ENCODE data around the gene GOLT1B. TPM values are rescaled to one million over a fixed set of nuclear protein-coding genes. Genes with fewer than 3 reads are reported as not detected.

The GOLT1B gene
- total and polyA plus RNA-seq, 9 of the 15 experiments (the other 6 are each of a cell fraction or from before 2014, with no cell fraction given), result 9.4 to 66.1 (median 26.7) TPM

GRCh38 chr12:21518451-21518850, 16.9 kb downstream of the GOLT1B start (continued):
- TF ChIP-seq GMEB1 (CRISPR knock-in tag; IDR thresholded peaks at IDR 0.05) (no peak), MTA2 (IDR thresholded peaks at IDR 0.05; ENCODE audit: low read depth) (no peak), CBX5 (IDR thresholded peaks at IDR 0.05; ENCODE audit: borderline replicate concordance, low read depth) (no peak), HDAC1 (IDR thresholded peaks at IDR 0.05) (no peak), HDAC8 (tag; IDR thresholded peaks at IDR 0.05) (no peak), RUNX1 (IDR thresholded peaks at IDR 0.05; ENCODE audit: low read depth) (no peak)
- TF ChIP-seq, protein P1, sequence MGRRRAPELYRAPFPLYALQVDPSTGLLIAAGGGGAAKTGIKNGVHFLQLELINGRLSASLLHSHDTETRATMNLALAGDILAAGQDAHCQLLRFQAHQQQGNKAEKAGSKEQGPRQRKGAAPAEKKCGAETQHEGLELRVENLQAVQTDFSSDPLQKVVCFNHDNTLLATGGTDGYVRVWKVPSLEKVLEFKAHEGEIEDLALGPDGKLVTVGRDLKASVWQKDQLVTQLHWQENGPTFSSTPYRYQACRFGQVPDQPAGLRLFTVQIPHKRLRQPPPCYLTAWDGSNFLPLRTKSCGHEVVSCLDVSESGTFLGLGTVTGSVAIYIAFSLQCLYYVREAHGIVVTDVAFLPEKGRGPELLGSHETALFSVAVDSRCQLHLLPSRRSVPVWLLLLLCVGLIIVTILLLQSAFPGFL (CRISPR knock-in tag; IDR thresholded peaks at IDR 0.05), result no peak

GRCh38 chr12:21521541-21521940, 20.0 kb downstream of the GOLT1B start:
- WGBS (ENCODE audit: insufficient coverage, low coverage, missing lambda C conversion rate), result 0% methylated on average over 1 of the region's 1 CpG
- no peak for ATAC-seq
- in situ Hi-C loops (cut with MboI), result no loop called here
- no peak for TF ChIP-seq ZNF318 (IDR thresholded peaks at IDR 0.05; ENCODE audit: borderline replicate concordance in 1 of 2, low read depth in 1 of 2)

More at GRCh38 chr12:21521541-21521940, 20.0 kb downstream of the GOLT1B start:
- no peaks in the 10 kb centered on the region for H3K4me1 ChIP-seq (replicated peaks in 1 of 2; ENCODE audit: control insufficient read depth in 2 of 2, insufficient read depth in 2 of 2, low read length in 2 of 2)
- POLR2A ChIA-PET, result interaction anchor here (1.3 kb wide), 1 partner anchor 14 kb away, joined by 5 read pairs; no protein-coding TSS in a partner anchor
- H4K20me1 ChIP-seq (replicated peaks; ENCODE audit: control insufficient read depth, insufficient read depth, low read length), result no peaks in the 10 kb centered on the region
- no peaks in the 10 kb centered on the region for H3K9me1 ChIP-seq (ENCODE audit: control insufficient read depth, insufficient read depth, low read length)
- no peak overlapping the region for H3K4me2 ChIP-seq (ENCODE audit: insufficient read depth, low read length)
- FAIRE-seq (no peak), DNase-seq (ENCODE audit: extremely low read depth in 1 of 4, low spot score in 3 of 4) (no peak)
- no peak overlapping the region for H3K4me3 ChIP-seq
- no peak overlapping the region for H3K27ac ChIP-seq (ENCODE audit: extremely low read depth, low read depth, low read length)
- H2AFZ ChIP-seq (ENCODE audit: low read depth, low read length), result no peak overlapping the region
- H3K27me3 ChIP-seq (ENCODE audit: control insufficient read depth in 2 of 2, insufficient read depth in 2 of 2, low read length in 2 of 2), result no peaks in the 10 kb centered on the region; a peak in 1 of 5 replicates
- BruUV-seq (replicated peaks), result no TSS peak
- H3K36me3 ChIP-seq (ENCODE audit: control insufficient read depth, insufficient read depth, low read length), result no peaks in the 10 kb centered on the region
- no peak overlapping the region for H3K9ac ChIP-seq (ENCODE audit: insufficient read depth in 1 of 2, low read depth in 2 of 2, low read length in 2 of 2)
- H3K79me2 ChIP-seq (ENCODE audit: control insufficient read depth, insufficient read depth, low read length), result no peaks in the 10 kb centered on the region
- H3K9me3 ChIP-seq (replicated peaks; ENCODE audit: control insufficient read depth, insufficient read depth, low read depth, low read length), result no peaks in the 10 kb centered on the region
- intact Hi-C loops (cut with micrococcal nuclease), result no loop called here
- CTCF ChIA-PET (ENCODE audit: low intra/inter-chr PET ratio), result interaction anchor here (0.7 kb wide), 1 partner anchor 1245 kb away, joined by 3 read pairs; no protein-coding TSS in a partner anchor

Measured in K562 (cell line).